BJ (cell line): Measurements from ENCODE around the gene CTIF. TPM values are rescaled to one million over a fixed set of nuclear protein-coding genes. Genes with fewer than 3 reads are reported as not detected.
A peak's percentile ranks its signal among the peaks of the same experiment; 100 is the strongest.

Source experiments
- CTCF ChIA-PET: fragments of 350-600 bp; formaldehyde crosslinking; extraction: SDS; loops from one replicate; lab custom pipeline; 2021; ENCODE audit warnings: antibody characterized with exemption, inconsistent platforms; lab: Yijun Ruan, JAX
- POLR2A ChIA-PET: fragments of 300-600 bp; sonication (Branson Sonifier 250); formaldehyde crosslinking; extraction: SDS; loops from one replicate; lab custom pipeline; 2021; ENCODE audit warnings: antibody characterized with exemption; lab: Charles Lee
- DNase-seq: peaks from one replicate; pipeline ENCODE4 v3.0.0-alpha.2; 2011; ENCODE audit warnings: low read depth
- H3K27me3 ChIP-seq: 2 replicates; pipeline ENCODE4 v1.6.0; 2011; ENCODE audit warnings: low read length; ENCODE audit not compliant: control insufficient read depth, insufficient read depth
- H3K36me3 ChIP-seq: 2 replicates; pipeline ENCODE4 v1.5.1; 2011; ENCODE audit warnings: low read length; ENCODE audit not compliant: control insufficient read depth, insufficient read depth
- H3K4me3 ChIP-seq: 2 replicates; pipeline ENCODE4 v1.5.1; 2011; ENCODE audit warnings: low read depth, mild to moderate bottlenecking, control low read depth, low read length
- polyA plus RNA-seq: library from polyadenylated mRNA; depleted of rRNA; stranded (reverse); fragments of >200 nt; gene quantifications from 2 replicates; pipeline ENCODE4 v1.2.3, GENCODE V29; 2011
- TF ChIP-seq, protein P1 (sequence below): IDR thresholded peaks from 2 replicates; pipeline ENCODE4 v1.5.1; 2011; ENCODE audit warnings: low read depth, mild to moderate bottlenecking, control low read depth, inconsistent platforms, low read length, moderate library complexity; ENCODE audit not compliant: insufficient read depth

CTIF gene
- polyA plus RNA-seq, 1 experiment: 105 TPM

DNA sequence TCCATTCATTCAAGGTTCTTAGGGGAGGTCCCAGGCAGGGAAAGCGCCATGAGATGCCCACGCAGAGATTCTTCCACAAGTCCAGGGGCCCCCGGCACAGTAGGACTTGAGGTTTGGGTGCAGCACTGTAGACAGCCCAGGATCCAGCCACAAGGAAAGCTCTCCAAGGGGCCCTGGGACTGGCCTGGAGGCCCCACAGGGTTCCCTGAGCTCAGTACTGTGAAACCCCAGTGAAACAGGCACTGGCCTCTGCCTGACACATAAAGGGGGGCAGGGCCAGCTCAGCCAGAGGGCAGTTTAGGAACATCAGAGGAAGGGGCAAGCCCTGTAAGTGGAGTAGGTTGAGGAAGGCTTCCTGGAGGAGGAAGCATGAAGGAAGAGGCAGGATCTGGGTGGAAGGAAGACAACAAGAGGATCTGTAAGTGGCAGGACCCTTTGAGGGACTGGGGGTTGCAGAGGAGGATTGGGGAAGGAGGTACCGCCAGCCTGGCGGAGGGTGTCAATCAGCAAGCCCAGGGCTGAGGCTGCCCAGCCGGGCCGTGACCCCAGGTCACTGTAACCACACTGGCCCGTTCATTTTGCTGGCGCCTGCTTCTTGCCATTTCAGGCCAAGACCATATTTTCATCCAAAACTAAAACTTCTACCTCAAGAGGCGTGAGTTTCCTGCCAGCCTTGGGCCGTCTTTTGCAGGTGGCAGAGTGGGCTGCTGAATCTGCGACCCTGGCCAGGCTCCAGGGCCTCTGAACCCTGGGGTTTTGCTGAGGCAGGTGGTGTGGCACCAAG lies 236.7 kb downstream of the CTIF start:
- ChIA-PET POLR2A (no interaction called here), CTCF (interaction anchor here (0.9 to 1.2 kb wide), 3 partner anchors 10 to 431 kb away, joined by 3 to 4 read pairs (median 3); no protein-coding TSS in a partner anchor)
- TF ChIP-seq, protein P1, sequence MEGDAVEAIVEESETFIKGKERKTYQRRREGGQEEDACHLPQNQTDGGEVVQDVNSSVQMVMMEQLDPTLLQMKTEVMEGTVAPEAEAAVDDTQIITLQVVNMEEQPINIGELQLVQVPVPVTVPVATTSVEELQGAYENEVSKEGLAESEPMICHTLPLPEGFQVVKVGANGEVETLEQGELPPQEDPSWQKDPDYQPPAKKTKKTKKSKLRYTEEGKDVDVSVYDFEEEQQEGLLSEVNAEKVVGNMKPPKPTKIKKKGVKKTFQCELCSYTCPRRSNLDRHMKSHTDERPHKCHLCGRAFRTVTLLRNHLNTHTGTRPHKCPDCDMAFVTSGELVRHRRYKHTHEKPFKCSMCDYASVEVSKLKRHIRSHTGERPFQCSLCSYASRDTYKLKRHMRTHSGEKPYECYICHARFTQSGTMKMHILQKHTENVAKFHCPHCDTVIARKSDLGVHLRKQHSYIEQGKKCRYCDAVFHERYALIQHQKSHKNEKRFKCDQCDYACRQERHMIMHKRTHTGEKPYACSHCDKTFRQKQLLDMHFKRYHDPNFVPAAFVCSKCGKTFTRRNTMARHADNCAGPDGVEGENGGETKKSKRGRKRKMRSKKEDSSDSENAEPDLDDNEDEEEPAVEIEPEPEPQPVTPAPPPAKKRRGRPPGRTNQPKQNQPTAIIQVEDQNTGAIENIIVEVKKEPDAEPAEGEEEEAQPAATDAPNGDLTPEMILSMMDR: no peak
- peaks cover 31% of the 10 kb centered on the region for H3K36me3 ChIP-seq
- DNase-seq: no peak
- no peak overlapping the region for H3K4me3 ChIP-seq
- no peaks in the 10 kb centered on the region for H3K27me3 ChIP-seq

DNA sequence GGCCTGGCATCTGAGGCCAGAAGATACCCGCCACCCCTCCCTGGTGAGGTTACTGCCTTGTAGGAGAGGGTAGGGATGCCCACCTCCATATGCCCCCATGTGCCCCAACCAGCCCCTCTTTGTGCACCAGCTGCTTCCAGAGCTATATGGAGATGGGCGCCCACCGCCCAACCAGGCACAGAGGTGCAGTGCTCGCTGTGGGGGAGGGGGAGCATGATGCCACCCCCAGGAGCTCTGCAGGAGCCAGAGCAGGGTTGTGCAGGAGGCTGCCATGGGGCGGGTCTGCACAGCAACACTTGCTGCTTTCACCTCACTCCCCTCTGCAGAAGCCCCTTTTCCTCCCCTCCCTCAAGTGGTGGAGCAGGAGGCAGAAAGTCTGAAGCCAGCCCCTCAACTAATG lies 237.3 kb downstream of the CTIF start:
- ChIA-PET POLR2A (no interaction called here), CTCF (interaction anchor here (0.6 to 2.4 kb wide), 11 partner anchors 7 to 430 kb away, joined by 3 to 6 read pairs (median 3); no protein-coding TSS in a partner anchor)
- no peaks in the 10 kb centered on the region for H3K27me3 ChIP-seq
- no peak for DNase-seq
- TF ChIP-seq, protein P1: no peak
- no peak overlapping the region for H3K4me3 ChIP-seq
- peaks cover 31% of the 10 kb centered on the region for H3K36me3 ChIP-seq

DNA sequence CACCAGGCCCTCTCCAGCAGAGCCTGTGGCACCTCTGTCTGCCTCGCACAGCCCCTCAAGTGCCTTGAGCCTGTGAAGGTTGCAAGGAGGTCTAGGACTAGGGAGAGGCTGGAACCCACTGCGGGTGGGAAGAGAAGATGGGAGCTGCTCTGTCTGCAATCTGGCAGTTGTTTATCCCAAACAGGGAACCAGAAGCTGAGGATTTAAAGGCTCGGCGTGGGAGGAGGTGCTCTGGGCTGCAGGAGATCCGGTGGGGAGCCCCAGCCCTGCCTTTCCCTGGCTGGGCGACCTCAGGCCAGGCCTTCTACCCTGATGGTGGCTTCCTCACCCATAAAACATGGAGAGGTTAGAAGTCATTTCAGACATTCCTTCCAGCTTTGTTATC lies 237.8 kb downstream of the CTIF start:
- CTCF ChIA-PET: interaction anchor here (0.6 to 2.4 kb wide), 12 partner anchors 8 to 430 kb away, joined by 3 to 6 read pairs (median 3); no protein-coding TSS in a partner anchor
- no peaks in the 10 kb centered on the region for H3K27me3 ChIP-seq
- DNase-seq: no peak
- POLR2A ChIA-PET: no interaction called here
- no peak overlapping the region for H3K4me3 ChIP-seq
- peaks cover 29% of the 10 kb centered on the region for H3K36me3 ChIP-seq
- TF ChIP-seq, protein P1: no peak

DNA sequence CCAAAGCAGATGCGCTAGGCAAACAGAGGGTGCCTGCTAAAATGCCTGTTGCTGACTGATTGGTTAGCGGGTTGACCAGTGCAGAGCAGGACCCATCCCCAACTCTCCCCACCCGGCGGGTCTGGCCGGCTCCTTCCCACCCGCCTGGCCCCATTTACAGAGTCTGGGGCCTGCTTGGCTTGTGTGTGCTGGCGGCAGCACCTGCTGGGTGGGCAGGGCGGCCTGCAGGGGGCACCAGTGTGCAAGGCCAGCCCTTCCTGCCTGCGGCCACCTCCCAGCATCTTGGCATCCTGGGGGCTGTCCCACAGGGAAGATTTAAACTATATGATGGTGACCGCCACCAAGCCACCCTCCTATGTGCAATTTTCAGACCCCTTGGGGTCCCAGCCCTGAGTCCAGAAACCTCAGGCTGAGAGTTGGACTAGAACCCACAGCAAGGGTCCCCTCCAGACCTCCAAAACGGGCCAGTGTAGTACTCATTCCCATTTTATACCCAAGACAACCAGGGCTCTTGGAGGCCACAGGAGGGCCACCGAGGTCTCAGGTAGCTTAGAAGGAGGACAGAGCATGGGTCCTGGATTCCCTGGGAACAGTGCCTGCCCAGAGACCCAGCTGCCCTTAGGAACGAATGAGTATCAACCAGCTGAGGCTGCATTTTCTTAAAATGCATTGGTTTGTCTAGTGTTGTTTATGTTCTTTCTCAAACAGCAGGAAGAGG lies 238.4 kb downstream of the CTIF start:
- TF ChIP-seq, protein P1: peak; percentile 83
- Histone ChIP-seq H3K36me3 (peaks cover 27% of the 10 kb centered on the region), H3K4me3 (no peak overlapping the region), H3K27me3 (no peaks in the 10 kb centered on the region)
- CTCF ChIA-PET: interaction anchor here (0.6 to 2.4 kb wide), 17 partner anchors 8 to 429 kb away, joined by 3 to 6 read pairs (median 3); no protein-coding TSS in a partner anchor
- POLR2A ChIA-PET: no interaction called here
- no peak for DNase-seq

DNA sequence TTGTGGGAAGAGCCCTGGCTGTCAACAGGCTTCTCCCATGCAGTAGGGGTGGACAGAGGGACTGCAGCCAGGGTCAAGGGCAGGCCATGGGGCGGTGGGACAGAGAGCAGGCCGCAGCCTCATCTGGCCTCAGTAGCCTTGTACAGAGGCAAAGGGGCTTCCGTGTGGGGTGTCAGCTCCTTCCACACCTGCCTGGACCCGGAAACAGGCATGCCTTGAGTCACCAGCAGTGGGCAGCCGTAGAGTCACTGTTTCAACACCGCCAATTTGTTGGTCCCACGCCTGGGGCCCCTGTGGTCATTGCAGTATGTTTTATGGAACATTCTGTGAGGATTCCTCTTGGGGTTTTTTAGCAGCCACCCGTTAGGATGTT lies 238.9 kb downstream of the CTIF start:
- POLR2A ChIA-PET: no interaction called here
- peaks cover 29% of the 10 kb centered on the region for H3K36me3 ChIP-seq
- TF ChIP-seq, protein P1: no peak
- H3K27me3 ChIP-seq: no peaks in the 10 kb centered on the region
- CTCF ChIA-PET: interaction anchor here (0.6 to 2.4 kb wide), 8 partner anchors 10 to 274 kb away, joined by 3 to 6 read pairs (median 3); no protein-coding TSS in a partner anchor
- DNase-seq: no peak
- no peak overlapping the region for H3K4me3 ChIP-seq
